CD14-positive monocyte (primary cell): ENCODE results near the gene CALML3. TPM values are rescaled to one million over a fixed set of nuclear protein-coding genes. Genes with fewer than 3 reads are reported as not detected.

ENCODE experiments used
- DNase-seq, 3 donors: peaks; one replicate each; pipeline ENCODE4 v3.0.0-alpha.2; 2011 to 2022
- H2AFZ ChIP-seq: 2 replicates; pipeline ENCODE4 v1.6.0; 2012; ENCODE audit warnings: mild to moderate bottlenecking, low read depth, low read length, inconsistent platforms; ENCODE audit not compliant: insufficient read depth, poor library complexity, severe bottlenecking
- H3K27ac ChIP-seq, 2 donors: 1 replicate in 1 of 2; 2 replicates in 1 of 2; pipeline ENCODE4 v1.5.1; 2012 to 2013; ENCODE audit warnings: low read length in 2 of 2, control low read depth in 1 of 2, inconsistent platforms in 1 of 2, low read depth in 1 of 2, mild to moderate bottlenecking in 1 of 2
- H3K27me3 ChIP-seq, 2 donors: one replicate each; pipeline versions ENCODE4 v1.6.0 to v1.6.1; 2011 to 2013; ENCODE audit warnings: low read length in 2 of 2; ENCODE audit not compliant: control insufficient read depth in 2 of 2, insufficient read depth in 2 of 2
- H3K36me3 ChIP-seq, 2 donors: replicated peaks in 1 of 2; 1 replicate in 1 of 2; 2 replicates in 1 of 2; pipeline versions ENCODE4 v1.5.1 to v1.6.1; 2012 to 2013; ENCODE audit warnings: low read length in 2 of 2, control low read depth in 1 of 2, inconsistent platforms in 1 of 2, mild to moderate bottlenecking in 1 of 2; ENCODE audit not compliant: insufficient read depth in 2 of 2, control insufficient read depth in 1 of 2
- H3K4me1 ChIP-seq, 2 donors: 1 replicate in 1 of 2; 2 replicates in 1 of 2; pipeline versions ENCODE4 v1.5.1 to v1.6.1; 2012 to 2013; ENCODE audit warnings: low read length in 2 of 2, control low read depth in 1 of 2, inconsistent platforms in 1 of 2, mild to moderate bottlenecking in 1 of 2, moderate library complexity in 1 of 2; ENCODE audit not compliant: insufficient read depth in 2 of 2, control insufficient read depth in 1 of 2
- H3K4me2 ChIP-seq: replicated peaks from 2 replicates; pipeline ENCODE3; 2012; ENCODE audit warnings: low read length, moderate library complexity, mild to moderate bottlenecking; ENCODE audit not compliant: poor library complexity, severe bottlenecking; ENCODE audit errors: extremely low read depth
- H3K4me3 ChIP-seq, 3 experiments: fragments of 200-600 bp in 1 of 3; sonication (generic) in 1 of 3; replicated peaks in 1 of 3; 1 replicate in 2 of 3; 2 replicates in 1 of 3; pipeline ENCODE4 v1.5.1; 2011 to 2013; ENCODE audit warnings: low read length in 3 of 3, mild to moderate bottlenecking in 3 of 3, control low read depth in 2 of 3, low read depth in 2 of 3, inconsistent platforms in 1 of 3, moderate library complexity in 1 of 3
- H3K79me2 ChIP-seq: 2 replicates; pipeline ENCODE4 v1.6.0; 2012; ENCODE audit warnings: mild to moderate bottlenecking, control low read depth, inconsistent platforms, low read length, moderate library complexity; ENCODE audit not compliant: insufficient read depth
- H3K9ac ChIP-seq: 2 replicates; pipeline ENCODE4 v1.6.0; 2017; ENCODE audit warnings: low read length, mild to moderate bottlenecking; ENCODE audit not compliant: insufficient read depth, poor library complexity, severe bottlenecking
- H3K9me3 ChIP-seq, 2 donors: replicated peaks in 1 of 2; 1 replicate in 1 of 2; 2 replicates in 1 of 2; pipeline versions ENCODE4 v1.5.1 to v1.6.1; 2012 to 2013; ENCODE audit warnings: low read length in 2 of 2, control low read depth in 1 of 2; ENCODE audit not compliant: control insufficient read depth in 1 of 2, insufficient read depth in 1 of 2
- H4K20me1 ChIP-seq: 2 replicates; pipeline ENCODE4 v1.6.0; 2012; ENCODE audit warnings: mild to moderate bottlenecking, low read length, control low read depth, moderate library complexity; ENCODE audit not compliant: insufficient read depth
- H3K27ac Mint-ChIP-seq, 7 donors: one replicate each; pipeline ENCODE4 v1.8.0; 2020; ENCODE audit warnings: mild to moderate bottlenecking in 7 of 7, mixed read lengths in 7 of 7, moderate library complexity in 6 of 7, inconsistent platforms in 2 of 7
- H3K27me3 Mint-ChIP-seq, 3 donors: one replicate each; pipeline ENCODE4 v1.8.0; 2021 to 2022; ENCODE audit warnings: low read depth in 3 of 3, mild to moderate bottlenecking in 3 of 3, mixed read lengths in 3 of 3, moderate library complexity in 3 of 3, inconsistent platforms in 1 of 3
- H3K36me3 Mint-ChIP-seq, 2 donors: one replicate each; pipeline ENCODE4 v1.8.0; 2020; ENCODE audit warnings: mixed read lengths in 2 of 2, inconsistent platforms in 1 of 2, mild to moderate bottlenecking in 1 of 2
- H3K4me1 Mint-ChIP-seq: one replicate; pipeline ENCODE4 v1.8.0; 2020; ENCODE audit warnings: mild to moderate bottlenecking, mixed read lengths
- H3K4me3 Mint-ChIP-seq, 2 donors: one replicate each; pipeline ENCODE4 v1.8.0; 2020; ENCODE audit warnings: mild to moderate bottlenecking in 2 of 2, mixed read lengths in 2 of 2, moderate library complexity in 1 of 2
- H3K9me3 Mint-ChIP-seq, 7 donors: one replicate each; pipeline ENCODE4 v1.8.0; 2020 to 2022; ENCODE audit warnings: mixed read lengths in 7 of 7, mild to moderate bottlenecking in 6 of 7, moderate library complexity in 6 of 7, inconsistent platforms in 2 of 7
- CTCF ChIP-seq: fragments of 200-600 bp; IDR thresholded peaks from one replicate; pipeline ENCODE4 v1.8.0; 2022; ENCODE audit warnings: antibody characterized with exemption, mild to moderate bottlenecking
- WGBS: methylation state at CpG from one replicate; pipeline ENCODE4 v1.1.5; 2013; ENCODE audit warnings: missing lambda C conversion rate; ENCODE audit not compliant: insufficient coverage; 5-methylcytosine and 5-hydroxymethylcytosine counted together
- intact Hi-C, 2 donors: fragments of 100-400 bp; cut with micrococcal nuclease; formaldehyde crosslinking; loops; one replicate each; pipeline versions ENCODE4 v1.15.0 to v1.15.1; 2023
- polyA plus RNA-seq, 3 donors: library from polyadenylated mRNA; depleted of rRNA in 1 of 3; unstranded in 2 of 3; stranded (reverse) in 1 of 3; fragments of 300-500 nt in 2 of 3; fragments of >200 nt in 1 of 3; fragmentation: Illumina TruSeq in 2 of 3; gene quantifications; 1 replicate in 2 of 3; 2 replicates in 1 of 3; pipeline ENCODE4 v1.2.3, GENCODE V29; 2012 to 2021

The CALML3 gene
- polyA plus RNA-seq, 3 donors = not detected

DNA sequence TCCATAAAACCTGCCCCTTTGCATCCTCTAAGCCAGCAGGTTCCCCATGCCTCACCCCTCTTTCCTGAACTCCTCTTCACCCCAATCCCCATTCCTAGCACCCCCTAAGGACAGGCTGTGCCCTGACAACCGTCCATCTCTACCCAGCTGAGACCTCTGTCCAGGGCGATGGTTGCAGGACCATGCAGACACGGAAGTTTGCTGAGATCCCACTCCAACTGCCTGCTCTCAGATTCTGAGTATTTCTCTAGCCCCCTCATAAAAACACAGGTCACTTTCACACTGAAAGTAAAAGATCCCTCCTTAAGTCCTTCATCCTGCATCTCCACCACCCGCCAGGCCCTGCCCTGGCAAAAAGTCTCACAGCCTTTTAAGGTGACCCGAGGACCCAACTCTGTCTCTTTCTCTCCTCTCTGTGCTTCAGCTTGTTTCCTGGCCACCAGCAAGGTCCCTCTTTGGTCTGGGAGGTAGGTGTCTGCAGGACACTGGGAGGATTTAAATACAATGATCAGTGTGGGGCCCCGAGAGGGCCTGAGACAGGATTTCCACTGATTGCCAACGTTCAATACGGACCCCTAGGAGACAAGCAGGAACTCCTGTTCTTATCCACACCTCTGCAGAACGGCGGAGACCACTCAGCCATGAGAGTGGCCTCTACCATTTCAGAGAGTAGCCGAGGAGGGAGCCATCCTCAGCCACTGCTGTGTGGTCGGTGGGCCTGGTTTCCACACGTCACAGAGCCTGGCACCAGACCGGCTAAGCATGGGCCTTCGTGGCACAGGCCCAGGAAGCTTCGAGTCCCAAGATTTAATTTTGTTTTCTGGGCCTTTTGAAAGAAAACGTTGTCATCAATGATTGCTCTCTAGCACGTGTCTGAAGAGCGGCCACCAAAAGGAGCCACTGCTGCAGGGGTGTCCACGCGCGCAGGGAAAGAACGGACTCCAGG lies 27.9 kb downstream of the CALML3 start:
- Histone ChIP-seq H3K4me2 (no peak overlapping the region), H3K27me3 (no peaks in the 10 kb centered on the region), H3K36me3 (no peaks in the 10 kb centered on the region), H4K20me1 (no peaks in the 10 kb centered on the region), H3K4me3 (no peak overlapping the region), H3K4me1 (peaks cover 13 to 19% of the 10 kb centered on the region in 2 donors), H3K79me2 (no peaks in the 10 kb centered on the region), H3K9me3 (no peaks in the 10 kb centered on the region), H2AFZ (no peak overlapping the region), H3K27ac (no peak overlapping the region), H3K9ac (no peak overlapping the region)
- DNase-seq = no peak
- no peaks in the 10 kb centered on the region for H3K36me3 Mint-ChIP-seq
- H3K4me1 Mint-ChIP-seq = peaks cover 7% of the 10 kb centered on the region
- 92% methylated on average over 23 of the region's 23 CpGs for WGBS
- intact Hi-C loops = no loop called here
- H3K9me3 Mint-ChIP-seq = no peaks in the 10 kb centered on the region
- H3K4me3 Mint-ChIP-seq = peak overlapping the region in 1 of 2 donors; percentile 57
- no peak for TF ChIP-seq CTCF
- H3K27me3 Mint-ChIP-seq = peaks cover 0 to 3% (median 0%) of the 10 kb centered on the region in 3 donors
- H3K27ac Mint-ChIP-seq = peak overlapping the region in 1 of 7 donors; percentile 20

GRCh38 chr10:5553400-5554170 lies 28.8 kb downstream of the CALML3 start:
- no peak overlapping the region for H3K27ac ChIP-seq
- no peaks in the 10 kb centered on the region for H3K79me2 ChIP-seq
- Mint-ChIP-seq H3K4me1 (peaks cover 7% of the 10 kb centered on the region), H3K27ac (peak overlapping the region in 1 of 7 donors; percentile 37), H3K4me3 (no peak overlapping the region), H3K27me3 (peaks cover 0 to 3% (median 1%) of the 10 kb centered on the region in 3 donors), H3K9me3 (no peaks in the 10 kb centered on the region), H3K36me3 (no peaks in the 10 kb centered on the region)
- H3K9me3 ChIP-seq = no peaks in the 10 kb centered on the region
- intact Hi-C loops = no loop called here
- no peak overlapping the region for H3K9ac ChIP-seq
- 80% methylated on average over 13 of the region's 17 CpGs for WGBS
- H3K27me3 ChIP-seq = no peaks in the 10 kb centered on the region
- peaks cover 4 to 10% of the 10 kb centered on the region in 2 donors for H3K4me1 ChIP-seq
- H2AFZ ChIP-seq = no peak overlapping the region
- no peak for DNase-seq
- no peak overlapping the region for H3K4me2 ChIP-seq
- H3K36me3 ChIP-seq = no peaks in the 10 kb centered on the region
- no peak overlapping the region for H3K4me3 ChIP-seq
- H4K20me1 ChIP-seq = no peaks in the 10 kb centered on the region
- TF ChIP-seq CTCF = no peak
